Astrocyte (in vitro differentiated cells and primary cell): ENCODE data around the gene GALNS. TPM values are rescaled to one million over a fixed set of nuclear protein-coding genes. Genes with fewer than 3 reads are reported as not detected.

ENCODE experiments used
- DNase-seq: peaks from one replicate; pipeline ENCODE4 v3.0.0-alpha.2; 2010; ENCODE audit warnings: low read depth
- FAIRE-seq: peaks from 2 replicates; lab custom pipeline; 2011; peaks lifted over from hg19 to GRCh38; lab: Jason Lieb, UNC
- H2AFZ ChIP-seq: 2 replicates; pipeline ENCODE4 v1.6.0; 2012; ENCODE audit warnings: low read depth, low read length, inconsistent platforms
- H3K27ac ChIP-seq: 2 replicates; pipeline ENCODE4 v1.5.1; 2011; ENCODE audit warnings: low read depth, low read length, inconsistent platforms
- H3K27me3 ChIP-seq: 2 replicates; pipeline ENCODE4 v1.6.0; 2011; ENCODE audit warnings: low read length, inconsistent platforms; ENCODE audit not compliant: insufficient read depth
- H3K36me3 ChIP-seq: 2 replicates; pipeline ENCODE4 v1.5.1; 2011; ENCODE audit warnings: low read length, inconsistent platforms; ENCODE audit not compliant: insufficient read depth
- H3K4me1 ChIP-seq: 2 replicates; pipeline ENCODE4 v1.5.1; 2011; ENCODE audit warnings: low read length, inconsistent platforms; ENCODE audit not compliant: insufficient read depth
- H3K4me2 ChIP-seq: 2 replicates; pipeline ENCODE4 v1.6.0; 2012; ENCODE audit warnings: low read length, inconsistent platforms
- H3K4me3 ChIP-seq: 2 replicates; pipeline ENCODE4 v1.5.1; 2011; ENCODE audit warnings: low read depth, mild to moderate bottlenecking, low read length, inconsistent platforms; ENCODE audit not compliant: insufficient read depth
- H3K79me2 ChIP-seq: 2 replicates; pipeline ENCODE4 v1.6.0; 2012; ENCODE audit warnings: mild to moderate bottlenecking, low read length, inconsistent platforms; ENCODE audit not compliant: insufficient read depth
- H3K9ac ChIP-seq: 2 replicates; pipeline ENCODE4 v1.6.0; 2012; ENCODE audit warnings: mild to moderate bottlenecking, low read length, inconsistent platforms
- H3K9me3 ChIP-seq: 2 replicates; pipeline ENCODE4 v1.5.1; 2012; ENCODE audit warnings: low read depth, mild to moderate bottlenecking, low read length, inconsistent platforms; ENCODE audit not compliant: insufficient read depth
- H4K20me1 ChIP-seq: 2 replicates; pipeline ENCODE4 v1.6.0; 2012; ENCODE audit warnings: low read length, inconsistent platforms; ENCODE audit not compliant: insufficient read depth
- H3K27ac Mint-ChIP-seq: one replicate; pipeline ENCODE4 v1.8.0; 2021; ENCODE audit warnings: mild to moderate bottlenecking, mixed read lengths; ENCODE audit not compliant: unreplicated experiment
- H3K27me3 Mint-ChIP-seq: one replicate; pipeline ENCODE4 v1.8.0; 2021; ENCODE audit warnings: low read depth, mixed read lengths; ENCODE audit not compliant: unreplicated experiment
- H3K36me3 Mint-ChIP-seq: one replicate; pipeline ENCODE4 v1.8.0; 2021; ENCODE audit warnings: low read depth, mixed read lengths; ENCODE audit not compliant: unreplicated experiment
- H3K4me1 Mint-ChIP-seq: one replicate; pipeline ENCODE4 v1.8.0; 2021; ENCODE audit warnings: low read depth, mixed read lengths; ENCODE audit not compliant: unreplicated experiment
- H3K4me3 Mint-ChIP-seq: one replicate; pipeline ENCODE4 v1.8.0; 2021; ENCODE audit warnings: mild to moderate bottlenecking, moderate library complexity, mixed read lengths; ENCODE audit not compliant: unreplicated experiment
- H3K9me3 Mint-ChIP-seq: one replicate; pipeline ENCODE4 v1.8.0; 2021; ENCODE audit warnings: mild to moderate bottlenecking, mixed read lengths; ENCODE audit not compliant: unreplicated experiment
- CTCF ChIP-seq: IDR thresholded peaks from 2 replicates; pipeline ENCODE4 v1.5.1; 2011; ENCODE audit warnings: low read depth, mild to moderate bottlenecking, inconsistent platforms, low read length, moderate library complexity; ENCODE audit not compliant: insufficient read depth
- EZH2 ChIP-seq: IDR thresholded peaks from 2 replicates; pipeline ENCODE4 v1.6.1; 2012; ENCODE audit warnings: mild to moderate bottlenecking, low read length, inconsistent platforms; ENCODE audit not compliant: insufficient read depth
- total RNA-seq: library from RNA; stranded (reverse); gene quantifications from 2 replicates; pipeline ENCODE4 v1.2.1, GENCODE V29; 2021

GALNS gene
- total RNA-seq, 1 donor from 2014 or later, result 31.7 TPM

GRCh38 chr16:88820385-88821025 is 36.2 kb downstream of the GALNS start:
- FAIRE-seq, result no peak
- no peaks in the 10 kb centered on the region for H3K4me1 ChIP-seq
- no peaks in the 10 kb centered on the region for H3K79me2 ChIP-seq
- H2AFZ ChIP-seq, result no peak overlapping the region
- H4K20me1 ChIP-seq, result no peaks in the 10 kb centered on the region
- DNase-seq, result no peak
- Mint-ChIP-seq H3K4me3 (no peak overlapping the region), H3K36me3 (peaks cover 6% of the 10 kb centered on the region), H3K27ac (no peak overlapping the region), H3K9me3 (no peaks in the 10 kb centered on the region), H3K27me3 (no peaks in the 10 kb centered on the region), H3K4me1 (no peaks in the 10 kb centered on the region)
- no peak overlapping the region for H3K9ac ChIP-seq
- no peak overlapping the region for H3K4me2 ChIP-seq
- no peaks in the 10 kb centered on the region for H3K36me3 ChIP-seq
- H3K27me3 ChIP-seq, result no peaks in the 10 kb centered on the region
- H3K27ac ChIP-seq, result no peak overlapping the region
- no peaks in the 10 kb centered on the region for H3K9me3 ChIP-seq
- no peak for TF ChIP-seq EZH2
- no peak for TF ChIP-seq CTCF
- H3K4me3 ChIP-seq, result no peak overlapping the region

- Histone ChIP-seq H3K4me1 (no peaks in the 10 kb centered on the region), H3K9ac (no peak overlapping the region)
Observed at GRCh38 chr16:88819126-88819525, 37.6 kb downstream of the GALNS start.

More at GRCh38 chr16:88819126-88819525, 37.6 kb downstream of the GALNS start:
- Histone ChIP-seq H3K36me3 (no peaks in the 10 kb centered on the region), H3K9me3 (no peaks in the 10 kb centered on the region), H4K20me1 (no peaks in the 10 kb centered on the region), H2AFZ (no peak overlapping the region), H3K4me2 (no peak overlapping the region), H3K27ac (no peak overlapping the region), H3K27me3 (no peaks in the 10 kb centered on the region), H3K4me3 (no peak overlapping the region), H3K79me2 (no peaks in the 10 kb centered on the region)
- TF ChIP-seq EZH2 (no peak), CTCF (no peak)
- peaks cover 6% of the 10 kb centered on the region for H3K36me3 Mint-ChIP-seq
- no peaks in the 10 kb centered on the region for H3K4me1 Mint-ChIP-seq
- H3K27me3 Mint-ChIP-seq, result no peaks in the 10 kb centered on the region
- DNase-seq (no peak), FAIRE-seq (no peak)
- no peak overlapping the region for H3K4me3 Mint-ChIP-seq
- H3K27ac Mint-ChIP-seq, result no peak overlapping the region
- H3K9me3 Mint-ChIP-seq, result no peaks in the 10 kb centered on the region
